SK-N-MC (cell line): Measurements from ENCODE around the gene IL1R1.

Source experiments
- EZH2 ChIP-seq: fragments of 200-600 bp; sonication (generic); IDR thresholded peaks from one replicate; pipeline ENCODE4 v1.6.1; 2017; ENCODE audit warnings: antibody characterized with exemption
- FOXP2 ChIP-seq: optimal IDR thresholded peaks from 2 replicates; pipeline ENCODE3; 2011; ENCODE audit warnings: mild to moderate bottlenecking, moderate library complexity; ENCODE audit not compliant: insufficient read depth; ENCODE audit errors: extremely low read length, control extremely low read depth
- POLR2AphosphoS5 ChIP-seq: IDR thresholded peaks from 2 replicates; pipeline ENCODE4 v1.6.1; 2012; ENCODE audit warnings: mild to moderate bottlenecking, low read depth, low read length, borderline replicate concordance

GRCh38 chr2:102194609-102195268 is 52.2 kb downstream of the IL1R1 start:
- TF ChIP-seq EZH2 (no peak), POLR2AphosphoS5 (no peak), FOXP2 (no peak)
